Measurements from ENCODE around the gene SRSF5.
"Not testable (repeated sequence)": the region's sequence is repeated elsewhere in the genome, so short reads cannot be mapped to it uniquely, and the experiment has no call there.

The SRSF5 gene

GRCh38 chr14:69808919-69809808, 42.2 kb downstream of the SRSF5 start:
- no peak for DNase-seq (ENCODE audit: low read depth in 3 of 3)

GRCh38 chr14:69811227-69811867, 44.4 kb downstream of the SRSF5 start:
- DNase-seq (ENCODE audit: low read depth in 3 of 3) = no peak

- DNase-seq (ENCODE audit: low read depth in 3 of 3) = no peak
Observed at GRCh38 chr14:69811868-69812252, 44.9 kb downstream of the SRSF5 start.

GRCh38 chr14:69812711-69813110, 45.8 kb downstream of the SRSF5 start:
- DNase-seq (ENCODE audit: low read depth in 3 of 3) = no peak

- DNase-seq (ENCODE audit: low read depth in 3 of 3) = not testable (repeated sequence)
Observed at GRCh38 chr14:69813346-69813745, 46.4 kb downstream of the SRSF5 start.

GRCh38 chr14:69814397-69814796, 47.5 kb downstream of the SRSF5 start:
- DNase-seq (ENCODE audit: low read depth in 3 of 3) = no peak

- DNase-seq (ENCODE audit: low read depth in 3 of 3) = no peak
Observed at GRCh38 chr14:69815556-69815955, 48.6 kb downstream of the SRSF5 start.

- no peak for DNase-seq (ENCODE audit: low read depth in 3 of 3)
Observed at GRCh38 chr14:69816216-69816615, 49.3 kb downstream of the SRSF5 start.

- DNase-seq (ENCODE audit: low read depth in 3 of 3) = peak; percentile 5 to 61 (median 8)
Observed at GRCh38 chr14:69818758-69819191, 51.8 kb downstream of the SRSF5 start.

GRCh38 chr14:69819607-69820006, 52.7 kb downstream of the SRSF5 start:
- no peak for DNase-seq (ENCODE audit: low read depth in 3 of 3)

- DNase-seq (ENCODE audit: low read depth in 3 of 3) = no peak
Observed at GRCh38 chr14:69820991-69821390, 54.0 kb downstream of the SRSF5 start.

All from stimulated activated CD4-positive, alpha-beta T cell treated with anti-CD3 and anti-CD28 coated beads, TNF-alpha, amount 100 ng/mL, for 24 hours (primary cell).